ENCODE data around the gene OLFML2A. TPM values are rescaled to one million over a fixed set of nuclear protein-coding genes. Genes with fewer than 3 reads are reported as not detected.

OLFML2A gene
- total RNA-seq, 1 experiment from 2014 or later, result 5.6 TPM

DNA sequence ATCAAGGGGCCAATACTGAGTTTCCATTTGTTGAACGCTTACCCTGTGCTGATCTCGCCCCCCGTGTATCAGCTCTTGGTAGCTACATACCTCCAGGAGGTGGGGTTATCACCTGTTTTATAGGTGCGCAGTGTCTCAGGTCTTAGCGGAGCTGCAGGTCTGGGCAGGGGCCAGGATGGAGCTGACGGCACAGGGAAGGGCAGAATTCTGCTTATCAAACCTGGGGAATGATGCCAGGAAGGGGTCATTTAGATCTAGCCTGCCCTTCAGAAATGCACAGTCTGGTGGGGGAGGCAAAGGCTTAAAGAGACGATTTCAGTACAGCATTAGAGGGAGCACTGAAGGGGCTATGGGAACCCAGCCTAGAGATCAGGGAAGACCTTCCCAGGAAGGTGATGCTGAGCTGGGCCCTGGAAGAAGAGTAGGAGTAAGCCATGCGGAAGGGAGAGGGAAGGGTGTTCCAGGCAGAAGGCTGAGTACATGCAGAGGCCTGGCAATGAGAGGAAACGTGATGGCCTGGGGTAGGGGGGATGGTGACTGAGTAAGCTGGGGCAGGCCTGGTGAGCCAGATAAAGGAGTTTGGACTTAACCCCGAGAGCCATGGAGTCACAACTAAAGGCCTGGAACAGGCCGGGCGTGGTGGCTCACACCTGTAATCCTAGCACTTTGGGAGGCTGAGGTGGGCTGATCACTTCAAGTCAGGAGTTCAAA lies 31.5 kb downstream of the OLFML2A start:
- peak; percentile 30 for DNase-seq
- Histone ChIP-seq H3K36me3 (replicated peaks; ENCODE audit: control insufficient read depth, insufficient read depth, low read length) (no peaks in the 10 kb centered on the region), H3K4me3 (ENCODE audit: insufficient read depth, low read depth, low read length) (no peak overlapping the region), H3K27me3 (ENCODE audit: control insufficient read depth, insufficient read depth, low read length) (no peaks in the 10 kb centered on the region)

- H3K27me3 ChIP-seq (ENCODE audit: control insufficient read depth, insufficient read depth, low read length), result no peaks in the 10 kb centered on the region
- H3K4me3 ChIP-seq (ENCODE audit: insufficient read depth, low read depth, low read length), result no peak overlapping the region
- H3K36me3 ChIP-seq (replicated peaks; ENCODE audit: control insufficient read depth, insufficient read depth, low read length), result no peaks in the 10 kb centered on the region
- DNase-seq, result peak; percentile 21
These were observed 32.3 kb downstream of the OLFML2A start for GRCh38 chr9:124809211-124809610.

DNA sequence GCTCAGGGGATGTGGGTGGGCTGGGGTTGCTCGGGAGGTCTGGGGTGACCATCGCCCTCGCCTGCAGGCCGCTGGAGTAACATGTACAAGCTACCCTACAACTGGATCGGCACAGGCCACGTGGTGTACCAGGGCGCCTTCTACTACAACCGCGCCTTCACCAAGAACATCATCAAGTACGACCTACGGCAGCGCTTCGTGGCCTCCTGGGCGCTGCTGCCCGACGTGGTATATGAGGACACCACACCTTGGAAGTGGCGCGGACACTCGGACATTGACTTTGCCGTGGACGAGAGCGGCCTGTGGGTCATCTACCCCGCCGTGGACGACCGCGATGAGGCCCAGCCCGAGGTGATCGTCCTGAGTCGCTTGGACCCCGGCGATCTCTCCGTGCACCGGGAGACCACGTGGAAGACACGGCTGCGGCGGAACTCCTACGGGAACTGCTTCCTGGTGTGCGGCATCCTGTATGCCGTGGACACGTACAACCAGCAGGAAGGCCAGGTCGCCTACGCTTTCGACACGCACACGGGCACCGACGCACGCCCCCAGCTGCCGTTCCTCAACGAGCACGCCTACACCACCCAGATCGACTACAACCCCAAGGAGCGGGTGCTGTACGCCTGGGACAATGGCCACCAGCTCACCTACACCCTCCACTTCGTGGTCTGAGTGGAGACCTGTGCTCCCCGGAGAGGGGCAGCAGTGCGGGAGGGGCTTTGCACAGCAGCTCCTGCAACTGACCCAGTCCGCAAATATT lies 33.0 kb downstream of the OLFML2A start:
- Histone ChIP-seq H3K4me3 (ENCODE audit: insufficient read depth, low read depth, low read length) (no peak overlapping the region), H3K36me3 (replicated peaks; ENCODE audit: control insufficient read depth, insufficient read depth, low read length) (no peaks in the 10 kb centered on the region), H3K27me3 (ENCODE audit: control insufficient read depth, insufficient read depth, low read length) (no peaks in the 10 kb centered on the region)
- DNase-seq, result peak; percentile 35

DNA sequence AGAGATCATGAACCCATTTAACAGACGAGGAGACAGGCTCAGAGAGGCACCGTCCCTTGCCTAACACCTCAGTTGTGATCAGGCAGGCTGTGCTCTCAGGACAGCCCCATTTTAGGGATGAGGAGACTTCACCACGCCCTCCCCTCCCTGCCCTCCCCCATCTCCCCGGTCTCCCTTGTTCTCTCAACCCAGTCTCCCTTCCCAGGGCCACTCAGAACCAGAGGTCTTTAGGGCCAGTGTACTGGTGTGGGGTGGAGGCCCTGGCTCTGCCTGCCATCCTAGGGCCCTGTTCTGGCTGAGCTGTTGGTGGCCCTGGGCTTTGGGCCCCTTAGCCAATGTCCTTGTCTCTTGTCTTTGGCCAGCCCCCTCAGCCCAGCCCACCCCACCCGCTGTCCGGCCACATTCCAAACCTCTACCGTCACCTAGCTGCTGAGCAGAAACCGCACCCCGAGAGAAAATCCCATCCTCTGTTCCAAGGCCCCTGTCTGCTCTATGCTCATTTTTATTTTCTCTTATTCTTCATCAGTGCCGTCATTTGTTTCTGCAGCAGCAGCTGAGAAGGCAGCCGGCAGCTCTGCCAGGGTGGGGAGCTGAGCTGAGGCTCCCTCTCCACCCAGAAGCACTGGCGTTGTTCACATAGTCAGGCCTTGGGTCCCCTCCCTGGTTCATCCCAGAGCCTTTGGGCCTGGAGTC lies 33.9 kb downstream of the OLFML2A start:
- no peak overlapping the region for H3K4me3 ChIP-seq (ENCODE audit: insufficient read depth, low read depth, low read length)

GRCh38 chr9:124812441-124812876 lies 35.5 kb downstream of the OLFML2A start:
- H3K36me3 ChIP-seq (replicated peaks; ENCODE audit: control insufficient read depth, insufficient read depth, low read length), result no peaks in the 10 kb centered on the region
- no peaks in the 10 kb centered on the region for H3K27me3 ChIP-seq (ENCODE audit: control insufficient read depth, insufficient read depth, low read length)
- H3K4me3 ChIP-seq (ENCODE audit: insufficient read depth, low read depth, low read length), result no peak overlapping the region
- peak; percentile 64 for DNase-seq

More for the DNA sequence above, 33.9 kb downstream of the OLFML2A start:
- Histone ChIP-seq H3K36me3 (replicated peaks; ENCODE audit: control insufficient read depth, insufficient read depth, low read length) (no peaks in the 10 kb centered on the region), H3K27me3 (ENCODE audit: control insufficient read depth, insufficient read depth, low read length) (no peaks in the 10 kb centered on the region)
- peak; percentile 96 for DNase-seq

GRCh38 chr9:124813041-124813440 lies 36.1 kb downstream of the OLFML2A start:
- Histone ChIP-seq H3K27me3 (ENCODE audit: control insufficient read depth, insufficient read depth, low read length) (no peaks in the 10 kb centered on the region), H3K4me3 (ENCODE audit: insufficient read depth, low read depth, low read length) (no peak overlapping the region), H3K36me3 (replicated peaks; ENCODE audit: control insufficient read depth, insufficient read depth, low read length) (no peaks in the 10 kb centered on the region)
- DNase-seq, result no peak

DNA sequence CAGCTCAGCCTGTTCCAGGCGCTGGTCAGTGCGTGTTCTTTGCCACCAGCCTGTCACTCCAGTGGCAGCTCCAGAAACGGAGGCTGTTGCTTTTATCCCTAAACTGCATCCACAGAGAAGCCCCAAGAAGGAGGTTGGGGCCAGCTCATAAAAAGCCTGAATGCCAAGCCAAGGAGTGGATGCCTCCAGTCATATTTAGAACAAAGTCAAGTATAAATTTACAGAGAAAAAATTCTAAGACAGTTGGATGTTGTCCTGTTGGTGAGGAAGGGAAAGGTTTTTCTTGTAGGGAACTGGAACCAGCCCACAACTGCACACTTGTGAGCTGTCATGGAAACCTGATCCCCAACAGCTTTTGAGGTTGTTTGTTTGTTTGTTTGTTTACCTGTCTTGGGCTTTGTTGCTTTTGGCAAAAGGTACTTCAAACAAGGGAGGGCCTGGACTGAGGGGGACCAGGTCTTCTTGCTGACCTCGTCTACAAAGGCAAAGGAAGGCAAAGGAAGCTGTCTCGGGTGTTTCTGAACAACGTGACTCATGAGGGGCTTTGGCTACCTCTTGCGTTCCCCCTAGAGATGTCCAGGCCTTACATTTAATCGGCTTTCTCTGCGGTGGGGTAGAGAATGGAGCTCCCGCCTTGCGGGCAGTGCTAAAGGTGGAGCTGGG lies 36.7 kb downstream of the OLFML2A start:
- DNase-seq, result no peak
- Histone ChIP-seq H3K4me3 (ENCODE audit: insufficient read depth, low read depth, low read length) (no peak overlapping the region), H3K27me3 (ENCODE audit: control insufficient read depth, insufficient read depth, low read length) (no peaks in the 10 kb centered on the region), H3K36me3 (replicated peaks; ENCODE audit: control insufficient read depth, insufficient read depth, low read length) (no peaks in the 10 kb centered on the region)

DNA sequence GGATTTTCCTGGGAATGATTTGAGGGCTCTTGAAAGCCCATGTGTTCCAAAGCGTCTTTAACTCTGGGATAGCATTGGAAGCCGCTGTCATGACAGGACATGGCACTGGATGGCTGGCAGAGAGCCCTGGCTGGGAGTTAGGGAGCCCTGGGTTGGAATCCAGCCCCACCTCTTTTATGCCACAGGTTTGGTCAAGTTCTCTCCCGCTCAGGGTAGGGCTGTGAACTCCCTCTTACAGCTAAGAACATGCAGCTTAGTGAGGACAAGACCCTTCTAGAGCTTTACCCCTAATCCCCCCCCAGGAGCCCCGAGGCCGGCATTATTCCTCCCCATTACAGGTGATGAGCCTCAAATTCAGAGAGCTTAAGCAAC lies 37.2 kb downstream of the OLFML2A start:
- DNase-seq, result peak; percentile 28
- no peak overlapping the region for H3K4me3 ChIP-seq (ENCODE audit: insufficient read depth, low read depth, low read length)
- H3K27me3 ChIP-seq (ENCODE audit: control insufficient read depth, insufficient read depth, low read length), result no peaks in the 10 kb centered on the region
- H3K36me3 ChIP-seq (replicated peaks; ENCODE audit: control insufficient read depth, insufficient read depth, low read length), result no peaks in the 10 kb centered on the region

DNA sequence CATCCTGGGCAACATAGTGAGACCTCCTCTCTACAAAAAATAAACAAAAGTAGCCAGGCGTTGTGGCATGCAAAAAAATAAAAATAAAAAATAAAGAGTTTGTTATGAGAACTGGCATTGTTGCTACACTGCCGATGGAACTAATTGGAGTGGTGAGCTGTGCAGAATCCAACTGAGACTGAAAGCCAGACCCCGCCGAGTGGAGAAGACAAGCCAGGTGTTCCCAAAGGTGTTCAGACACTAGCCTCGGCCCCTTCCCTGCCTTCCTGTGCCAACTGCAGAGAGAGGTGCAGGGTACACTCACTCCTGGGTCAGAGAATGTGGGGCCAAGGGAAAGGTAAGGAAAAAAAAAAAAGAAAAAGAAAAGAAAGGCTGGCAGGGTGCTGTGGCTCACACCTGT lies 38.7 kb downstream of the OLFML2A start:
- no peak overlapping the region for H3K4me3 ChIP-seq (ENCODE audit: insufficient read depth, low read depth, low read length)
- DNase-seq, result no peak
- no peaks in the 10 kb centered on the region for H3K27me3 ChIP-seq (ENCODE audit: control insufficient read depth, insufficient read depth, low read length)
- no peaks in the 10 kb centered on the region for H3K36me3 ChIP-seq (replicated peaks; ENCODE audit: control insufficient read depth, insufficient read depth, low read length)

GRCh38 chr9:124818431-124819281 lies 41.7 kb downstream of the OLFML2A start:
- H3K36me3 ChIP-seq (replicated peaks; ENCODE audit: control insufficient read depth, insufficient read depth, low read length), result no peaks in the 10 kb centered on the region
- DNase-seq, result peak; percentile 73
- no peak overlapping the region for H3K4me3 ChIP-seq (ENCODE audit: insufficient read depth, low read depth, low read length)
- H3K27me3 ChIP-seq (ENCODE audit: control insufficient read depth, insufficient read depth, low read length), result no peaks in the 10 kb centered on the region

DNA sequence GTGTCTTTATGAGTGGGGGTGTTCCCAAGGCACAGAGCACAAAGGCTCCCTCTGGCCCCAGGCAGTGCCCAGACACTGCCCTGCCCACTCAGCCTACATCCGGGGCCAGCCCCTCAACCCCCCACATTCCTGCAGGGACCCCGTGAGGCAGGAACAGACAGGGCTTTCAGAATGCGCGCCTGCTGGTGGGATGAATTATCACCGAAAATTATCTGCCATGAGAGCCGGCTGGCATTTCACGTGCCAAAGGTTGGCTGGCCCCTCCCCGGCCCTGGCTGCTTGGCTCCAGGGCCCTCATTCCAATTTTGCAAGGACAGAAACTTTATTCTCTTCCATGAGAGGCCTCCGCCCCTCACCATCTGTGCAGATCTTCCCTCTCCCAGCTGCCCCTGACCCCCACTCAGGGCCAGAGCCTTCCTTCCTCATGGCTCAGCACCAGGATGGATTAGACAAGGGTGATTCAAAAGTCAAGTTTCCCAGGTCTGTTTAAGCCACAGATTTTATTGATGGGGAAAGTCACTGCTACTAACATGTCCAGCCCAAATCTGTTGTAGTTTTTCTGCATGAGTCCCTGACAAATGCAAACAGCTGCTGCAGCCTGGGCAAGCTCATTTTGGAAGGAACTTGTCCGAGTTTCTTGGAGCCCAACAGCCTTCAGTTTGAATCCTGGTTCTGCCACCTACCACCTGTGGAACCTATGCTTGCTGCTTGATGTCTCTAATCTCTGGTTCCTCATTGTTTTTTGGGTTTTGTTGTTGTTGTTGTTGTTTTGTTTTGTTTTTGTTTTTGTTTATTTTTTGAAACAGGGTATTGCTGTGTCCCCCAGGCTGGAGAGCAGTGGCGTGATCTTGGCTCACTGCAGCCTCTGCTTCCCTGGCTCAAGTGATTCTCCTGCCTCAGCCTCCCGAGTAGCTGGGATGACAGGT lies 44.0 kb downstream of the OLFML2A start:
- no peak overlapping the region for H3K4me3 ChIP-seq (ENCODE audit: insufficient read depth, low read depth, low read length)
- DNase-seq, result peak; percentile 37
- no peaks in the 10 kb centered on the region for H3K36me3 ChIP-seq (replicated peaks; ENCODE audit: control insufficient read depth, insufficient read depth, low read length)
- H3K27me3 ChIP-seq (ENCODE audit: control insufficient read depth, insufficient read depth, low read length), result no peaks in the 10 kb centered on the region

DNA sequence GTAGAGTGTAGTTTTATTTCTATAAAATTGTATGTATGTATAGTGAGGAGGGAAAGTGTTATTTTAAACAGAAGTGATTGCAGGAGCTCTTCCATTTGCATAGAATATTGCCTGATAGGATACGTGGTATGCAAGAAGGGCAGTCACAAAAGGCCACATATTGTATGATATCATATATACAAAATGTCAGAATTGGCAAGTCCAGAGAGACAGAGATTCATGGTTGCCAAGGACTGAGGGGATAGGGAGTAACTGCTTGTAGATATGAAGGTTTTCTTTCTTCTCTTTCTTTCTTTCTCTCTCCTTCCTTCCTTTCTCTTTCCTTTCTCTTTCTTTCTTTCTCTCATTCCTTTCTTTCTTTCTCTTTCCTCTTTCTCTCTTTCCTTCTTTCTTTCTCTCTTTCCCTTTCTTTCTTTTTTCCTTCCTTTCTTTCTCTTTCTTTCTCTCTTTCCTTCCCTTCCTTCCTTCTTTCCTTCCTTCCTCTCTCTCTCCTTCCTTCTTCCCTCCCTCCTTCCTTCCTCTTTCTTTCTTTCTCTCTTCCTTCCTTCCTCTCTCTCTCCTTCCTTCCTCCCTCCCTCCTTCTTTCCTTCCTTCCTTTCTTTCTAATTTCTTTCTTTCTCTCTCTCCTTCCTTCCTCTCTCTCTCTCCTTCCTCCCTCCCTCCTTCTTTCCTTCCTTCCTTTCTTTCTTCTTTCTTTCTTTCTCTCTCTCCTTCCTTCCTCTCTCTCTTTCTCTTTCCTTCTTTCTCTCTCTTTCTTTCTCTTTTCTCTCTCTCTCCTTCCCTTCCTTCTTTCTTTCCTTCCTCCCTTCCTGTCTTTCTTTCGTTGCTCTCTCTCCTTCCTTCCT lies 51.8 kb downstream of the OLFML2A start:
- no peak for DNase-seq
- Histone ChIP-seq H3K36me3 (replicated peaks; ENCODE audit: control insufficient read depth, insufficient read depth, low read length) (no peaks in the 10 kb centered on the region), H3K27me3 (ENCODE audit: control insufficient read depth, insufficient read depth, low read length) (no peaks in the 10 kb centered on the region), H3K4me3 (ENCODE audit: insufficient read depth, low read depth, low read length) (no peak overlapping the region)

Measured in H7 (cell line).